ENCODE measurements around the gene PXDN.

The PXDN gene

GRCh38 chr2:1617425-1618021 lies 126.8 kb downstream of the PXDN start:
- no peaks in the 10 kb centered on the region for H3K36me3 ChIP-seq
- TF ChIP-seq, protein P1, sequence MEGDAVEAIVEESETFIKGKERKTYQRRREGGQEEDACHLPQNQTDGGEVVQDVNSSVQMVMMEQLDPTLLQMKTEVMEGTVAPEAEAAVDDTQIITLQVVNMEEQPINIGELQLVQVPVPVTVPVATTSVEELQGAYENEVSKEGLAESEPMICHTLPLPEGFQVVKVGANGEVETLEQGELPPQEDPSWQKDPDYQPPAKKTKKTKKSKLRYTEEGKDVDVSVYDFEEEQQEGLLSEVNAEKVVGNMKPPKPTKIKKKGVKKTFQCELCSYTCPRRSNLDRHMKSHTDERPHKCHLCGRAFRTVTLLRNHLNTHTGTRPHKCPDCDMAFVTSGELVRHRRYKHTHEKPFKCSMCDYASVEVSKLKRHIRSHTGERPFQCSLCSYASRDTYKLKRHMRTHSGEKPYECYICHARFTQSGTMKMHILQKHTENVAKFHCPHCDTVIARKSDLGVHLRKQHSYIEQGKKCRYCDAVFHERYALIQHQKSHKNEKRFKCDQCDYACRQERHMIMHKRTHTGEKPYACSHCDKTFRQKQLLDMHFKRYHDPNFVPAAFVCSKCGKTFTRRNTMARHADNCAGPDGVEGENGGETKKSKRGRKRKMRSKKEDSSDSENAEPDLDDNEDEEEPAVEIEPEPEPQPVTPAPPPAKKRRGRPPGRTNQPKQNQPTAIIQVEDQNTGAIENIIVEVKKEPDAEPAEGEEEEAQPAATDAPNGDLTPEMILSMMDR (IDR thresholded peaks at IDR 0.05; ENCODE audit: low read depth, low read length), result no peak
- no peak for DNase-seq
- no peaks in the 10 kb centered on the region for H3K9me3 ChIP-seq (ENCODE audit: severe bottlenecking)
- H3K27me3 ChIP-seq (ENCODE audit: insufficient read depth, low read depth, severe bottlenecking), result no peaks in the 10 kb centered on the region
- no peak overlapping the region for H3K27ac ChIP-seq
- no peak overlapping the region for H3K4me3 ChIP-seq (ENCODE audit: low read depth, low read length)

DNA sequence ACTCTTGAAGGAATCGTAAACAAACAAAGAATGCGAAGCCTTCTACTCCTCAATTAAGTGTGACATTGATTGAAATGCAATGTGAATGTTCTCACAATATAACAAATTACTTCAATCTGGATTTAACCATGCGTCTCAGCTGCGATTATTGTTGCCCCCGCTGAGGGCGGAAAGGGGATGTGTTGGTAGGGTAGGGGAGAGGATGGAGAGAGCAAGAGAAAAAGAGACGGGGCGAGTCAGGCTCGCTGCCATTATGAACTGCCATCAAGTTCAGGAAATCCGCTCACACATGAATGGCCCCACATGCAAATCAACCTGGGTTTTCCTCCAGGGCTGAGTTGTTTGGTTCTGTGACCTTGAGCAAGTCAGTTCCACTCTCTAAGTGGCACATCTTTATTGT lies 129.8 kb downstream of the PXDN start:
- H3K4me3 ChIP-seq (ENCODE audit: low read depth, low read length), result no peak overlapping the region
- DNase-seq, result no peak
- H3K36me3 ChIP-seq, result no peaks in the 10 kb centered on the region
- no peak overlapping the region for H3K27ac ChIP-seq
- H3K27me3 ChIP-seq (ENCODE audit: insufficient read depth, low read depth, severe bottlenecking), result no peaks in the 10 kb centered on the region
- TF ChIP-seq, protein P1 (IDR thresholded peaks at IDR 0.05; ENCODE audit: low read depth, low read length), result no peak
- no peaks in the 10 kb centered on the region for H3K9me3 ChIP-seq (ENCODE audit: severe bottlenecking)

GRCh38 chr2:1613731-1614354 lies 130.5 kb downstream of the PXDN start:
- no peaks in the 10 kb centered on the region for H3K27me3 ChIP-seq (ENCODE audit: insufficient read depth, low read depth, severe bottlenecking)
- no peaks in the 10 kb centered on the region for H3K9me3 ChIP-seq (ENCODE audit: severe bottlenecking)
- no peak for DNase-seq
- H3K4me3 ChIP-seq (ENCODE audit: low read depth, low read length), result no peak overlapping the region
- TF ChIP-seq, protein P1 (IDR thresholded peaks at IDR 0.05; ENCODE audit: low read depth, low read length), result no peak
- H3K27ac ChIP-seq, result no peak overlapping the region
- H3K36me3 ChIP-seq, result no peaks in the 10 kb centered on the region

DNA sequence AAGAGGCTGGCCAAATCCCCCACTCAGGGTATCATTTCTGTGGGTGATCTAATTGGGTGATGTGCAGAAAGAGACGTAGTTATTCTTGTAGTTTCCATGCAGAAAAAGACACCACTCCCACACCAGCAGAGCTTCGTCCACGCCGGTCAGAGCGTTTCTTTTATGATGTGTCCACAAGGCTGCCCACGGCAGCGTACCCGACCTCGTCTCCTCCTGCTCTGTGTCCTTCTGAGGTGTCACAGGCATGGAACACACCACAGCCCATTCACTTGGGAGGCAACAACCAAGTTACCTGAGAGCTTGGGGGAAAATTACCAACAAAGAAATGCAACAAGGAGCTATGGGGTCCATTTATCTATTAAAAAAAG lies 131.3 kb downstream of the PXDN start:
- Histone ChIP-seq H3K27me3 (ENCODE audit: insufficient read depth, low read depth, severe bottlenecking) (no peaks in the 10 kb centered on the region), H3K36me3 (no peaks in the 10 kb centered on the region), H3K9me3 (ENCODE audit: severe bottlenecking) (no peaks in the 10 kb centered on the region), H3K4me3 (ENCODE audit: low read depth, low read length) (no peak overlapping the region), H3K27ac (no peak overlapping the region)
- TF ChIP-seq, protein P1 (IDR thresholded peaks at IDR 0.05; ENCODE audit: low read depth, low read length), result no peak
- no peak for DNase-seq

GRCh38 chr2:1612391-1613077 lies 131.8 kb downstream of the PXDN start:
- H3K27ac ChIP-seq, result no peak overlapping the region
- H3K9me3 ChIP-seq (ENCODE audit: severe bottlenecking), result no peaks in the 10 kb centered on the region
- no peaks in the 10 kb centered on the region for H3K27me3 ChIP-seq (ENCODE audit: insufficient read depth, low read depth, severe bottlenecking)
- H3K4me3 ChIP-seq (ENCODE audit: low read depth, low read length), result no peak overlapping the region
- TF ChIP-seq, protein P1 (IDR thresholded peaks at IDR 0.05; ENCODE audit: low read depth, low read length), result no peak
- H3K36me3 ChIP-seq, result no peaks in the 10 kb centered on the region
- DNase-seq, result no peak

Data from WERI-Rb-1 (cell line).